SU-DHL-6 (cell line): ENCODE results near the gene BMP7.

ENCODE experiments used
- H2AFZ ChIP-seq: fragments of 200-600 bp; sonication (generic); 2 replicates; pipeline ENCODE4 v1.6.1; 2014; ENCODE audit warnings: low read depth, mild to moderate bottlenecking, moderate library complexity, mixed read lengths, antibody characterized with exemption, low read length; ENCODE audit not compliant: severe bottlenecking
- H3F3A ChIP-seq: fragments of 200-600 bp; shearing (Covaris generic); 2 replicates; pipeline ENCODE4 v1.6.0; 2016; ENCODE audit warnings: antibody characterized with exemption, mild to moderate bottlenecking; ENCODE audit not compliant: insufficient read depth
- H3K27ac ChIP-seq: fragments of 200-600 bp; sonication (generic); 2 replicates; pipeline ENCODE4 v1.5.1; 2016; ENCODE audit warnings: low read depth, mild to moderate bottlenecking, low read length, moderate library complexity, mixed read lengths
- H3K27me3 ChIP-seq: fragments of 200-600 bp; sonication (generic), shearing (Covaris generic); 2 replicates; pipeline ENCODE4 v1.6.0; 2014; ENCODE audit warnings: mild to moderate bottlenecking, low read length
- H3K36me3 ChIP-seq: fragments of 200-600 bp; sonication (generic); 2 replicates; pipeline ENCODE4 v1.6.1; 2014; ENCODE audit warnings: mild to moderate bottlenecking, low read length, mixed read lengths
- H3K4me2 ChIP-seq: fragments of 300-600, 200-600 bp; shearing (Covaris generic), sonication (generic); 2 replicates; pipeline ENCODE4 v1.6.0; 2014; ENCODE audit warnings: low read length, low read depth, mild to moderate bottlenecking; ENCODE audit not compliant: poor library complexity, severe bottlenecking
- H3K4me3 ChIP-seq: fragments of 200-600 bp; sonication (generic); 2 replicates; pipeline ENCODE4 v1.5.1; 2014; ENCODE audit warnings: antibody characterized with exemption, low read length, mild to moderate bottlenecking, mixed read lengths; ENCODE audit not compliant: insufficient read depth, poor library complexity, severe bottlenecking
- H3K79me2 ChIP-seq: fragments of 200-600 bp; sonication (generic); 2 replicates; pipeline ENCODE4 v1.6.1; 2014; ENCODE audit warnings: mild to moderate bottlenecking, low read length, moderate library complexity; ENCODE audit not compliant: insufficient read depth
- H3K9ac ChIP-seq: fragments of 200-600 bp; sonication (generic); 2 replicates; pipeline ENCODE4 v1.7.0; 2014; ENCODE audit warnings: mild to moderate bottlenecking, low read length
- H3K9me2 ChIP-seq: fragments of 200-600 bp; sonication (generic); replicated peaks from 2 replicates; pipeline ENCODE4 v1.6.1; 2014; ENCODE audit warnings: low read length; ENCODE audit not compliant: insufficient read depth
- H3K9me3 ChIP-seq: fragments of 200-600 bp; sonication (generic); 2 replicates; pipeline ENCODE4 v1.6.1; 2014; ENCODE audit warnings: low read length, mixed read lengths; ENCODE audit not compliant: insufficient read depth
- H4K20me1 ChIP-seq: fragments of 200-600 bp; sonication (generic); 2 replicates; pipeline ENCODE4 v1.6.1; 2014; ENCODE audit warnings: low read depth, mild to moderate bottlenecking, antibody characterized with exemption, low read length, moderate library complexity, mixed read lengths
- EZH2phosphoT487 ChIP-seq: fragments of 200-600 bp; sonication (generic), shearing (Covaris generic); conservative IDR thresholded peaks from 2 replicates; pipeline ENCODE4 v1.6.1; 2018; ENCODE audit warnings: mild to moderate bottlenecking, antibody characterized with exemption, low read length, moderate library complexity, mixed read lengths
- TF ChIP-seq, protein P1 (sequence below): fragments of 200-600 bp; sonication (generic); IDR thresholded peaks from one replicate; pipeline ENCODE4 v1.5.1; 2017; ENCODE audit warnings: antibody characterized with exemption, mild to moderate bottlenecking, low read length, moderate library complexity; ENCODE audit not compliant: insufficient read depth, poor library complexity, severe bottlenecking

Gene BMP7

DNA sequence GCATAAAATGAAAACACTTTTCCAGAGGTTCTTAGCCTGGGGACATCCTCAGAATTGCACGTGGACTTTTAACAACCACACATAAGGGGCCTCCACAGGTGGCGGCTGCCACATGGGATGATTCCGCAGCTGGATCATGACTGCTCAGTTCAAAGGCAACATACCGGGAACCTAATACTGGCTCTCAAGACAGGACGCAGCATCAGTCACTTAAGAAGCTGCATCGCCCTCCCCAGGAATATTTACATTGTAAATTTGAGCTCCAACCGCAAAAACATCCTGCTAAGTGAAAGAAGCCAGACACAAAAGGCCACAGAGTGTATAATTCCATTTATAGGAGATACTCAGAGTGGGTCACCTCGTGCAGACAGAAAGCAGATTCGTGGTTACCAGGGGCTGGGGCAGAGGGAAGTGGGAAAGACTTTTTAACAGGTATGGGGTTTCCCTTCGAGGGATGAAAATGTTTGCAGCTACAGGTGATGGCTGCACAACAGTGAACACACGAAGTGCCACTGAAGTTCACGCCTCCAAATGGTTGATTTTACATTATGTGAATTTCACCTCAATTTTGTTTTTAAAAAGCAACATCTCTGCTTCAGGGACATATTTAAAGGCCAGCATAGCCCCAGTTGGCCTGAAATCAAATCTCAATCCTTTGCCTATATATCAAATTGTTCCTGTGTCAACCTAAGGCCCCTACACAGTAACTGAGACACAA, 141.5 kb downstream of the BMP7 start:
- no peak overlapping the region for H3K4me3 ChIP-seq
- H3K4me2 ChIP-seq = no peak overlapping the region
- no peak overlapping the region for H3K27ac ChIP-seq
- H3K9me2 ChIP-seq = no peaks in the 10 kb centered on the region
- no peaks in the 10 kb centered on the region for H4K20me1 ChIP-seq
- TF ChIP-seq EZH2phosphoT487 = no peak
- H3F3A ChIP-seq = no peaks in the 10 kb centered on the region
- H3K9me3 ChIP-seq = no peaks in the 10 kb centered on the region
- no peaks in the 10 kb centered on the region for H3K27me3 ChIP-seq
- H3K36me3 ChIP-seq = no peaks in the 10 kb centered on the region
- no peak overlapping the region for H3K9ac ChIP-seq
- H3K79me2 ChIP-seq = no peaks in the 10 kb centered on the region
- H2AFZ ChIP-seq = no peak overlapping the region

DNA sequence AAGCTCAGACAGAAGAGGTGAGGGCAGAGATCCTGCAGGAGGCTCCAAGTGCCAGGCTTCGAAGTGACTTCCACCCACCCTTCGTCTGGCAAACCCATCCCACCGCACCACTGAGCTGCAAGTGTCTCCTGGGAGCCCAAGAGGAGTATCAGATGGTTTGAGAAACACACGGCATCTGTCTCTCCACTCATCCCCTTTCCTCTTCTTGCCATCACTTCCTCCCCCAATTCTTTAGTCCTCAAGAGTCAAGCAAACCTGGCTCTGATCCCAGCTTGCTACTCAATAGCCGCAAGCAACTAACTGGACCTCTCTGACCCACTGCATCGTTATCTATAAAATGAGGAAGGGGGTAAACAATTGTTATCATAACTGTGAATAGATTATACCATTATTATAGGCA, 142.1 kb downstream of the BMP7 start:
- H3K9me3 ChIP-seq = no peaks in the 10 kb centered on the region
- no peaks in the 10 kb centered on the region for H3K9me2 ChIP-seq
- no peaks in the 10 kb centered on the region for H3K27me3 ChIP-seq
- no peak overlapping the region for H3K4me2 ChIP-seq
- no peaks in the 10 kb centered on the region for H3K79me2 ChIP-seq
- TF ChIP-seq, protein P1, sequence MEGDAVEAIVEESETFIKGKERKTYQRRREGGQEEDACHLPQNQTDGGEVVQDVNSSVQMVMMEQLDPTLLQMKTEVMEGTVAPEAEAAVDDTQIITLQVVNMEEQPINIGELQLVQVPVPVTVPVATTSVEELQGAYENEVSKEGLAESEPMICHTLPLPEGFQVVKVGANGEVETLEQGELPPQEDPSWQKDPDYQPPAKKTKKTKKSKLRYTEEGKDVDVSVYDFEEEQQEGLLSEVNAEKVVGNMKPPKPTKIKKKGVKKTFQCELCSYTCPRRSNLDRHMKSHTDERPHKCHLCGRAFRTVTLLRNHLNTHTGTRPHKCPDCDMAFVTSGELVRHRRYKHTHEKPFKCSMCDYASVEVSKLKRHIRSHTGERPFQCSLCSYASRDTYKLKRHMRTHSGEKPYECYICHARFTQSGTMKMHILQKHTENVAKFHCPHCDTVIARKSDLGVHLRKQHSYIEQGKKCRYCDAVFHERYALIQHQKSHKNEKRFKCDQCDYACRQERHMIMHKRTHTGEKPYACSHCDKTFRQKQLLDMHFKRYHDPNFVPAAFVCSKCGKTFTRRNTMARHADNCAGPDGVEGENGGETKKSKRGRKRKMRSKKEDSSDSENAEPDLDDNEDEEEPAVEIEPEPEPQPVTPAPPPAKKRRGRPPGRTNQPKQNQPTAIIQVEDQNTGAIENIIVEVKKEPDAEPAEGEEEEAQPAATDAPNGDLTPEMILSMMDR = no peak
- TF ChIP-seq EZH2phosphoT487 = no peak
- no peaks in the 10 kb centered on the region for H4K20me1 ChIP-seq
- no peak overlapping the region for H3K27ac ChIP-seq
- no peaks in the 10 kb centered on the region for H3F3A ChIP-seq
- no peak overlapping the region for H2AFZ ChIP-seq
- H3K36me3 ChIP-seq = no peaks in the 10 kb centered on the region
- H3K4me3 ChIP-seq = no peak overlapping the region
- H3K9ac ChIP-seq = no peak overlapping the region

DNA sequence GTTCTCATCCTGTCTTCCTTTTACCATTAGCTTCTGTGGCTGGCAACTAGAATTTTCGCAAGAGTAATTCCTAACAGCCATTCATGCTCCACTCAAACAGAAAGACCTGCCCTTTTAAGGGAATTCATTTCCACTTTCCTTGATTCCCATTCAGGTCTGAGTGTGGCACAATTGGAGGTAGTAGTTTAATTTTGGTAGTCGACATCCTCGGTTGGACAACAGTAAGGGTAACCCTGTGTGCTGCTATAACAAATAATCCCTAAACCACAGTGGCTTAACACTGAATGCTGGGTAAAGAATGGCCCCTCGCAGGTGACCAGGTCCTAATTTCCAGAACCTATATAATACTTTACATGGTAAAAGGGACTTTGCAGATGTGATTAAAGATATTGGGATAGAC, 142.9 kb downstream of the BMP7 start:
- Histone ChIP-seq H3F3A (no peaks in the 10 kb centered on the region), H3K27me3 (no peaks in the 10 kb centered on the region)

More for the DNA sequence above, 142.9 kb downstream of the BMP7 start:
- no peaks in the 10 kb centered on the region for H3K36me3 ChIP-seq
- no peak overlapping the region for H3K9ac ChIP-seq
- no peak overlapping the region for H3K27ac ChIP-seq
- no peaks in the 10 kb centered on the region for H3K79me2 ChIP-seq
- H3K4me3 ChIP-seq = no peak overlapping the region
- H2AFZ ChIP-seq = no peak overlapping the region
- no peak overlapping the region for H3K4me2 ChIP-seq
- no peaks in the 10 kb centered on the region for H3K9me2 ChIP-seq
- TF ChIP-seq, protein P1 = no peak
- no peak for TF ChIP-seq EZH2phosphoT487
- no peaks in the 10 kb centered on the region for H4K20me1 ChIP-seq
- no peaks in the 10 kb centered on the region for H3K9me3 ChIP-seq
